Adipocyte (in vitro differentiated cells): ENCODE data around the gene CTCFL.

Source experiments
- DNase-seq: peaks from one replicate; pipeline ENCODE4 v3.0.0-alpha.2; 2015; ENCODE audit warnings: low read depth
- H3K27me3 ChIP-seq: replicated peaks from 2 replicates; pipeline ENCODE4 v1.7.0; 2013; ENCODE audit warnings: mild to moderate bottlenecking, low read length, moderate library complexity; ENCODE audit not compliant: control insufficient read depth, insufficient read depth
- H3K36me3 ChIP-seq: 2 replicates; pipeline ENCODE4 v1.7.0; 2013; ENCODE audit warnings: low read length, mild to moderate bottlenecking, moderate library complexity; ENCODE audit not compliant: control insufficient read depth, insufficient read depth, severe bottlenecking
- H3K4me1 ChIP-seq: 2 replicates; pipeline ENCODE4 v1.7.0; 2013; ENCODE audit warnings: mild to moderate bottlenecking, low read length, moderate library complexity; ENCODE audit not compliant: control insufficient read depth, insufficient read depth
- H3K4me3 ChIP-seq: 2 replicates; pipeline ENCODE4 v1.7.0; 2013; ENCODE audit warnings: mild to moderate bottlenecking, low read length, moderate library complexity
- H3K9ac ChIP-seq: 2 replicates; pipeline ENCODE4 v1.7.0; 2013; ENCODE audit warnings: mild to moderate bottlenecking, low read length, moderate library complexity
- H3K9me3 ChIP-seq: 2 replicates; pipeline ENCODE4 v1.7.0; 2013; ENCODE audit warnings: mild to moderate bottlenecking, low read length, moderate library complexity; ENCODE audit not compliant: control insufficient read depth

CTCFL gene

GRCh38 chr20:57529810-57530209 is 4.9 kb upstream of the CTCFL start:
- no peak for DNase-seq
- Histone ChIP-seq H3K4me1 (no peaks in the 10 kb centered on the region), H3K27me3 (peaks cover 51% of the 10 kb centered on the region), H3K4me3 (no peak overlapping the region), H3K36me3 (no peaks in the 10 kb centered on the region), H3K9ac (no peak overlapping the region), H3K9me3 (peaks cover 7% of the 10 kb centered on the region)

- Histone ChIP-seq H3K27me3 (peaks cover 47% of the 10 kb centered on the region), H3K9me3 (peaks cover 7% of the 10 kb centered on the region), H3K4me1 (no peaks in the 10 kb centered on the region), H3K36me3 (no peaks in the 10 kb centered on the region), H3K9ac (no peak overlapping the region), H3K4me3 (no peak overlapping the region)
- DNase-seq, result no peak
Observed at GRCh38 chr20:57529160-57529585, 4.2 kb upstream of the CTCFL start.

GRCh38 chr20:57528148-57528547 is 3.2 kb upstream of the CTCFL start:
- Histone ChIP-seq H3K9me3 (peaks cover 4% of the 10 kb centered on the region), H3K9ac (no peak overlapping the region), H3K27me3 (peaks cover 39% of the 10 kb centered on the region), H3K4me1 (no peaks in the 10 kb centered on the region), H3K4me3 (no peak overlapping the region), H3K36me3 (no peaks in the 10 kb centered on the region)
- no peak for DNase-seq

- no peak overlapping the region for H3K4me3 ChIP-seq
- no peak for DNase-seq
- H3K4me1 ChIP-seq, result no peaks in the 10 kb centered on the region
- H3K27me3 ChIP-seq, result peaks cover 35% of the 10 kb centered on the region
- H3K36me3 ChIP-seq, result no peaks in the 10 kb centered on the region
- no peaks in the 10 kb centered on the region for H3K9me3 ChIP-seq
- no peak overlapping the region for H3K9ac ChIP-seq
Observed at GRCh38 chr20:57527728-57528127, 2.8 kb upstream of the CTCFL start.

GRCh38 chr20:57526885-57527460 is 2.0 kb upstream of the CTCFL start:
- Histone ChIP-seq H3K4me1 (no peaks in the 10 kb centered on the region), H3K9ac (no peak overlapping the region), H3K9me3 (no peaks in the 10 kb centered on the region), H3K36me3 (no peaks in the 10 kb centered on the region), H3K27me3 (peaks cover 27% of the 10 kb centered on the region), H3K4me3 (no peak overlapping the region)
- no peak for DNase-seq

- no peak overlapping the region for H3K4me3 ChIP-seq
- peaks cover 25% of the 10 kb centered on the region for H3K27me3 ChIP-seq
- no peak overlapping the region for H3K9ac ChIP-seq
- H3K9me3 ChIP-seq, result no peaks in the 10 kb centered on the region
- H3K36me3 ChIP-seq, result no peaks in the 10 kb centered on the region
- no peaks in the 10 kb centered on the region for H3K4me1 ChIP-seq
- DNase-seq, result no peak
Observed at GRCh38 chr20:57526087-57526884, 1.3 kb upstream of the CTCFL start.

- Histone ChIP-seq H3K27me3 (peaks cover 29% of the 10 kb centered on the region), H3K9ac (no peak overlapping the region), H3K4me3 (no peak overlapping the region), H3K4me1 (no peaks in the 10 kb centered on the region), H3K36me3 (no peaks in the 10 kb centered on the region), H3K9me3 (no peaks in the 10 kb centered on the region)
- DNase-seq, result no peak
Observed at GRCh38 chr20:57525328-57526086, 567 bp upstream of the CTCFL start.

- peaks cover 3% of the 10 kb centered on the region for H3K9me3 ChIP-seq
- H3K9ac ChIP-seq, result no peak overlapping the region
- H3K36me3 ChIP-seq, result no peaks in the 10 kb centered on the region
- H3K27me3 ChIP-seq, result peaks cover 23% of the 10 kb centered on the region
- no peak overlapping the region for H3K4me3 ChIP-seq
- no peak for DNase-seq
- peaks cover 3% of the 10 kb centered on the region for H3K4me1 ChIP-seq
Observed at GRCh38 chr20:57523782-57524181, 1.2 kb downstream of the CTCFL start.

GRCh38 chr20:57522380-57523140 is 2.4 kb downstream of the CTCFL start:
- no peak for DNase-seq
- Histone ChIP-seq H3K9me3 (peaks cover 3% of the 10 kb centered on the region), H3K4me1 (peaks cover 14% of the 10 kb centered on the region), H3K9ac (no peak overlapping the region), H3K36me3 (no peaks in the 10 kb centered on the region), H3K4me3 (no peak overlapping the region), H3K27me3 (peaks cover 22% of the 10 kb centered on the region)

GRCh38 chr20:57517904-57518303 is 7.0 kb downstream of the CTCFL start:
- Histone ChIP-seq H3K9me3 (peaks cover 3% of the 10 kb centered on the region), H3K36me3 (no peaks in the 10 kb centered on the region), H3K4me1 (peaks cover 25% of the 10 kb centered on the region), H3K27me3 (peaks cover 20% of the 10 kb centered on the region), H3K9ac (peak overlapping the region; percentile 66), H3K4me3 (no peak overlapping the region)
- no peak for DNase-seq
